GM06990 (cell line): ENCODE results near the gene STX10.

Source experiments
- DNase-seq: peaks from one replicate; pipeline ENCODE4 v3.0.0-alpha.2; 2011; ENCODE audit not compliant: insufficient read length; ENCODE audit errors: extremely low read depth
- H3K27me3 ChIP-seq: replicated peaks from 2 replicates; pipeline ENCODE4 v1.6.0; 2011; ENCODE audit warnings: low read length; ENCODE audit not compliant: control insufficient read depth, insufficient read depth
- H3K36me3 ChIP-seq: 2 replicates; pipeline ENCODE4 v1.5.1; 2011; ENCODE audit warnings: low read length; ENCODE audit not compliant: control insufficient read depth, insufficient read depth
- H3K4me3 ChIP-seq: replicated peaks from 2 replicates; pipeline ENCODE4 v1.5.1; 2011; ENCODE audit warnings: low read depth, mild to moderate bottlenecking, control low read depth, low read length
- CTCF ChIP-seq: IDR thresholded peaks from 2 replicates; pipeline ENCODE4 v1.5.1; 2011; ENCODE audit warnings: low read length, control low read depth, mild to moderate bottlenecking, inconsistent platforms; ENCODE audit not compliant: insufficient read depth, poor library complexity, severe bottlenecking

Gene STX10

DNA sequence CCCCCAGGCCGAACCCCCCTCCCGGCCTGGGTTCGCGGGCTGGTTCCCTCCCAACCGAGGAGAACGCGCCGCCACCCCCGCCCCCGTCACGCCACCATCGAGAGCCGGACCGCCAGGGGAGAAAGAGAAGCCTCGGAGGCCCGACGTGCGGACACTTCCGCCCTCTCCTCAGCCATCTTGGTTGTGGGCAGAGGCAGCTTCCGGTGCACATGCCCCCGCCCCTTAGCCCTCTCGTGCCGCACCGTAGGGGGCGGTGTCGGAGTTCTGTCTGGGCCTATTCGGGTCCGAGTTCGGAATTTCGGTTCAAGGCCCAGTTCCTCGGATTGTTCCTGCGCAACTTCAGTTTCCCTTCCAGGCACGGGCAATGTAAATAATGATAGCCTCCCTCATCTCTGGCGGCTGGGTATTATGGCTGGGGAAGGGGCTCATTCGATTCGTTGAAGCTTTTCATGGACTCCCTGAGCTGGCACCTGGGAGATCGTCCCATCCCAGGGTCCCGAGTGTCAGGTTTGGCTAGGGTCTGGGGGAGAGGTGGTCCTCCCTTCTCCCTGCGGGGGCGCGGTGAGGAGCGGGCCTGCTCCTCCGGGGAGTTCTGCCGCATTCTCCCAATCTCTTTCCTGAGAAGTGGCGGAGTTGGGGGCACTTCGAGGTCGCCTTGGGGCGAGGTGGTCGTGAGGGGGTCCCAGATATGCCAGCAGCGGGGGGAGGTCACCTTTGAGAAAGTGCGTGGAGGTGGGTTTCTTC, at the start of gene STX10, which contains the start of gene IER2:
Gene STX10 (minus strand): TSS at position 189 of the 744 bp plus-strand sequence. CDS start 202 bp downstream, outside the sequence.
Gene IER2 (plus strand): TSS at position 225 of the 744 bp plus-strand sequence. CDS start 2,776 bp downstream, outside the sequence.
- peak; percentile 89 for DNase-seq
- Histone ChIP-seq H3K27me3 (no peaks in the 10 kb centered on the region), H3K4me3 (peak within 1 kb of the TSS; percentile 97), H3K36me3 (no peaks in the 10 kb centered on the region; the same call in none of the 2 replicates)
- TF ChIP-seq CTCF, result peak; percentile 58

- Histone ChIP-seq H3K4me3 (no peak overlapping the region), H3K36me3 (no peaks in the 10 kb centered on the region), H3K27me3 (no peaks in the 10 kb centered on the region)
- no peak for DNase-seq
- no peak for TF ChIP-seq CTCF
Observed at GRCh38 chr19:13198634-13199033, 48.5 kb upstream of the STX10 start.

DNA sequence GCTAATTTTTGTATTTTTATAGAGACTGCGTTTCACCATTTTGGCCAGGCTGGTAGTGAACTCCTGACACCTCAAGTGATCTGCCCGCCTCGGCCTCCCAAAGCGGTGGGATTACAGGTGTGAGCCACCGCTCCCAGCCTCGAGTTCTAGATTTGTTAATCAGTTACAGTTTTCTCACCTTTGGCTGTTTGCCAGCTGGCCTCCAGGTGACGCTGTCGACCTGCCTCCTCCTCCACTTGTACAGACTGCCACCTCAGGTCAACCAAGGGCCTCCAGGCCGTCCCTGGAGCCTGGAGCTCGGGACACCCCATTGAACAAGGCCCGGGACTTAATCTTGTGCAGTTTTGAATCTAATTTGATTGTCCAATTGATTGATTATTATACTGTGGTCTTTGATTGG, 45.5 kb upstream of the STX10 start:
- Histone ChIP-seq H3K4me3 (no peak overlapping the region), H3K27me3 (no peaks in the 10 kb centered on the region), H3K36me3 (no peaks in the 10 kb centered on the region)
- TF ChIP-seq CTCF, result peak; percentile 87
- peak; percentile 63 for DNase-seq

GRCh38 chr19:13190781-13191540, 40.8 kb upstream of the STX10 start:
- Histone ChIP-seq H3K36me3 (no peaks in the 10 kb centered on the region), H3K27me3 (no peaks in the 10 kb centered on the region), H3K4me3 (no peak overlapping the region)
- TF ChIP-seq CTCF, result no peak
- no peak for DNase-seq

GRCh38 chr19:13189600-13189999, 39.4 kb upstream of the STX10 start:
- Histone ChIP-seq H3K27me3 (no peaks in the 10 kb centered on the region), H3K36me3 (no peaks in the 10 kb centered on the region), H3K4me3 (no peak overlapping the region)
- no peak for DNase-seq
- no peak for TF ChIP-seq CTCF
